CD14-positive monocyte (primary cell): ENCODE data around the gene ARL15. TPM values are rescaled to one million over a fixed set of nuclear protein-coding genes. Genes with fewer than 3 reads are reported as not detected.

ENCODE experiments used
- DNase-seq, 3 donors: peaks; one replicate each; pipeline ENCODE4 v3.0.0-alpha.2; 2011 to 2022
- H2AFZ ChIP-seq: 2 replicates; pipeline ENCODE4 v1.6.0; 2012; ENCODE audit warnings: mild to moderate bottlenecking, low read depth, low read length, inconsistent platforms; ENCODE audit not compliant: insufficient read depth, poor library complexity, severe bottlenecking
- H3K27ac ChIP-seq, 2 donors: 1 replicate in 1 of 2; 2 replicates in 1 of 2; pipeline ENCODE4 v1.5.1; 2012 to 2013; ENCODE audit warnings: low read length in 2 of 2, control low read depth in 1 of 2, inconsistent platforms in 1 of 2, low read depth in 1 of 2, mild to moderate bottlenecking in 1 of 2
- H3K27me3 ChIP-seq, 2 donors: one replicate each; pipeline versions ENCODE4 v1.6.0 to v1.6.1; 2011 to 2013; ENCODE audit warnings: low read length in 2 of 2; ENCODE audit not compliant: control insufficient read depth in 2 of 2, insufficient read depth in 2 of 2
- H3K36me3 ChIP-seq, 2 donors: replicated peaks in 1 of 2; 1 replicate in 1 of 2; 2 replicates in 1 of 2; pipeline versions ENCODE4 v1.5.1 to v1.6.1; 2012 to 2013; ENCODE audit warnings: low read length in 2 of 2, control low read depth in 1 of 2, inconsistent platforms in 1 of 2, mild to moderate bottlenecking in 1 of 2; ENCODE audit not compliant: insufficient read depth in 2 of 2, control insufficient read depth in 1 of 2
- H3K4me1 ChIP-seq, 2 donors: 1 replicate in 1 of 2; 2 replicates in 1 of 2; pipeline versions ENCODE4 v1.5.1 to v1.6.1; 2012 to 2013; ENCODE audit warnings: low read length in 2 of 2, control low read depth in 1 of 2, inconsistent platforms in 1 of 2, mild to moderate bottlenecking in 1 of 2, moderate library complexity in 1 of 2; ENCODE audit not compliant: insufficient read depth in 2 of 2, control insufficient read depth in 1 of 2
- H3K4me2 ChIP-seq: replicated peaks from 2 replicates; pipeline ENCODE3; 2012; ENCODE audit warnings: low read length, moderate library complexity, mild to moderate bottlenecking; ENCODE audit not compliant: poor library complexity, severe bottlenecking; ENCODE audit errors: extremely low read depth
- H3K4me3 ChIP-seq, 3 experiments: fragments of 200-600 bp in 1 of 3; sonication (generic) in 1 of 3; replicated peaks in 1 of 3; 1 replicate in 2 of 3; 2 replicates in 1 of 3; pipeline ENCODE4 v1.5.1; 2011 to 2013; ENCODE audit warnings: low read length in 3 of 3, mild to moderate bottlenecking in 3 of 3, control low read depth in 2 of 3, low read depth in 2 of 3, inconsistent platforms in 1 of 3, moderate library complexity in 1 of 3
- H3K79me2 ChIP-seq: 2 replicates; pipeline ENCODE4 v1.6.0; 2012; ENCODE audit warnings: mild to moderate bottlenecking, control low read depth, inconsistent platforms, low read length, moderate library complexity; ENCODE audit not compliant: insufficient read depth
- H3K9ac ChIP-seq: 2 replicates; pipeline ENCODE4 v1.6.0; 2017; ENCODE audit warnings: low read length, mild to moderate bottlenecking; ENCODE audit not compliant: insufficient read depth, poor library complexity, severe bottlenecking
- H3K9me3 ChIP-seq, 2 donors: replicated peaks in 1 of 2; 1 replicate in 1 of 2; 2 replicates in 1 of 2; pipeline versions ENCODE4 v1.5.1 to v1.6.1; 2012 to 2013; ENCODE audit warnings: low read length in 2 of 2, control low read depth in 1 of 2; ENCODE audit not compliant: control insufficient read depth in 1 of 2, insufficient read depth in 1 of 2
- H4K20me1 ChIP-seq: 2 replicates; pipeline ENCODE4 v1.6.0; 2012; ENCODE audit warnings: mild to moderate bottlenecking, low read length, control low read depth, moderate library complexity; ENCODE audit not compliant: insufficient read depth
- H3K27ac Mint-ChIP-seq, 7 donors: one replicate each; pipeline ENCODE4 v1.8.0; 2020; ENCODE audit warnings: mild to moderate bottlenecking in 7 of 7, mixed read lengths in 7 of 7, moderate library complexity in 6 of 7, inconsistent platforms in 2 of 7
- H3K27me3 Mint-ChIP-seq, 3 donors: one replicate each; pipeline ENCODE4 v1.8.0; 2021 to 2022; ENCODE audit warnings: low read depth in 3 of 3, mild to moderate bottlenecking in 3 of 3, mixed read lengths in 3 of 3, moderate library complexity in 3 of 3, inconsistent platforms in 1 of 3
- H3K36me3 Mint-ChIP-seq, 2 donors: one replicate each; pipeline ENCODE4 v1.8.0; 2020; ENCODE audit warnings: mixed read lengths in 2 of 2, inconsistent platforms in 1 of 2, mild to moderate bottlenecking in 1 of 2
- H3K4me1 Mint-ChIP-seq: one replicate; pipeline ENCODE4 v1.8.0; 2020; ENCODE audit warnings: mild to moderate bottlenecking, mixed read lengths
- H3K4me3 Mint-ChIP-seq, 2 donors: one replicate each; pipeline ENCODE4 v1.8.0; 2020; ENCODE audit warnings: mild to moderate bottlenecking in 2 of 2, mixed read lengths in 2 of 2, moderate library complexity in 1 of 2
- H3K9me3 Mint-ChIP-seq, 7 donors: one replicate each; pipeline ENCODE4 v1.8.0; 2020 to 2022; ENCODE audit warnings: mixed read lengths in 7 of 7, mild to moderate bottlenecking in 6 of 7, moderate library complexity in 6 of 7, inconsistent platforms in 2 of 7
- WGBS: methylation state at CpG from one replicate; pipeline ENCODE4 v1.1.5; 2013; ENCODE audit warnings: missing lambda C conversion rate; ENCODE audit not compliant: insufficient coverage; 5-methylcytosine and 5-hydroxymethylcytosine counted together
- intact Hi-C, 2 donors: fragments of 100-400 bp; cut with micrococcal nuclease; formaldehyde crosslinking; loops; one replicate each; pipeline versions ENCODE4 v1.15.0 to v1.15.1; 2023
- polyA plus RNA-seq, 3 donors: library from polyadenylated mRNA; depleted of rRNA in 1 of 3; unstranded in 2 of 3; stranded (reverse) in 1 of 3; fragments of 300-500 nt in 2 of 3; fragments of >200 nt in 1 of 3; fragmentation: Illumina TruSeq in 2 of 3; gene quantifications; 1 replicate in 2 of 3; 2 replicates in 1 of 3; pipeline ENCODE4 v1.2.3, GENCODE V29; 2012 to 2021
- TF ChIP-seq, protein P1 (sequence below): fragments of 200-600 bp; IDR thresholded peaks from one replicate; pipeline ENCODE4 v1.8.0; 2022; ENCODE audit warnings: antibody characterized with exemption, mild to moderate bottlenecking

ARL15 gene
- polyA plus RNA-seq, 3 donors = 10.5 to 27.6 (median 18.0) TPM

DNA sequence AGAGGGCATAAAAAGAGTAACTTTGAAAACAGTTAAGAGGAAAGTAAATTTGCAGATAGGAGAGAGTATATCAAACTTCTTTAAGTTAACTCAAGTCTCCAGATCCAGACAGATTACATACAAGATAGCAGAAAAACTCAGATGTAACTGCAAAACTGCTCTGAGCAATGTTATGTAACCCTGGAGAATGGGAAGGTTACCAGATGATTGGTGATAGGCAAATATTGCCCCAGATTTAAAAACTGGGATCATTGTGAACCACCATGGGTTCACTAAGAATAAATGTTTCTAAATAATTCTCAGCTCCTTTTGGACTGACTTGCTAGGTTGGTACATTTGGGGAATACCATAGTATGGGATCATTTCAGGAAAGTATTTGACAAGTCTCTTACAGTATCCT lies 176.5 kb downstream of the ARL15 start:
- Histone ChIP-seq H3K4me3 (no peak overlapping the region), H4K20me1 (no peaks in the 10 kb centered on the region), H2AFZ (no peak overlapping the region), H3K79me2 (no peaks in the 10 kb centered on the region), H3K36me3 (peaks cover 0 to 5% of the 10 kb centered on the region in 2 donors), H3K9ac (no peak overlapping the region), H3K9me3 (peaks cover 0 to under 1% of the 10 kb centered on the region in 2 donors), H3K4me2 (no peak overlapping the region), H3K27me3 (no peaks in the 10 kb centered on the region), H3K27ac (no peak overlapping the region), H3K4me1 (no peaks in the 10 kb centered on the region)
- H3K9me3 Mint-ChIP-seq = peaks cover 0 to 7% (median 2%) of the 10 kb centered on the region in 7 donors
- no peak for DNase-seq
- peaks cover 6 to 10% of the 10 kb centered on the region in 2 donors for H3K36me3 Mint-ChIP-seq
- H3K4me3 Mint-ChIP-seq = no peak overlapping the region
- no peak overlapping the region for H3K27ac Mint-ChIP-seq
- no peaks in the 10 kb centered on the region for H3K27me3 Mint-ChIP-seq
- TF ChIP-seq, protein P1, sequence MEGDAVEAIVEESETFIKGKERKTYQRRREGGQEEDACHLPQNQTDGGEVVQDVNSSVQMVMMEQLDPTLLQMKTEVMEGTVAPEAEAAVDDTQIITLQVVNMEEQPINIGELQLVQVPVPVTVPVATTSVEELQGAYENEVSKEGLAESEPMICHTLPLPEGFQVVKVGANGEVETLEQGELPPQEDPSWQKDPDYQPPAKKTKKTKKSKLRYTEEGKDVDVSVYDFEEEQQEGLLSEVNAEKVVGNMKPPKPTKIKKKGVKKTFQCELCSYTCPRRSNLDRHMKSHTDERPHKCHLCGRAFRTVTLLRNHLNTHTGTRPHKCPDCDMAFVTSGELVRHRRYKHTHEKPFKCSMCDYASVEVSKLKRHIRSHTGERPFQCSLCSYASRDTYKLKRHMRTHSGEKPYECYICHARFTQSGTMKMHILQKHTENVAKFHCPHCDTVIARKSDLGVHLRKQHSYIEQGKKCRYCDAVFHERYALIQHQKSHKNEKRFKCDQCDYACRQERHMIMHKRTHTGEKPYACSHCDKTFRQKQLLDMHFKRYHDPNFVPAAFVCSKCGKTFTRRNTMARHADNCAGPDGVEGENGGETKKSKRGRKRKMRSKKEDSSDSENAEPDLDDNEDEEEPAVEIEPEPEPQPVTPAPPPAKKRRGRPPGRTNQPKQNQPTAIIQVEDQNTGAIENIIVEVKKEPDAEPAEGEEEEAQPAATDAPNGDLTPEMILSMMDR = no peak
- H3K4me1 Mint-ChIP-seq = no peaks in the 10 kb centered on the region
- intact Hi-C loops = no loop called here

DNA sequence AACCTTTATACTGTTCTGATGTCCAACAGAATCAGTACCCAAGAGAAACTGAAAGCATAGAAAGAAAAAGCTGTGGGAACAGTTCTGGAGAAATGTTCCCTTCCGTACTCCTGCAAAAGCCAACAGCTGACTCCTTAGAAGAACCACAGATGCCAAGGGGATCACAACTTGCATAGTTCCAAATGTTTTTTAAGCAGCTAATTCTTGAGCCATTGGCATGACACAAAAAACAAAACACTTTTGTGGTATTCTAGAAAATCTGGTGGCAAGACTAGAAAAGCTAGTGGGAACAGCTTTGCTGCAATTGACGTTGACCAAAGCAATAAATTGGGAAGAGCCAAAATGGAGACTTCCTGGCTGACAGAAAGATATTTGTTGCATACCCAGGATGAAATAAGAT lies 189.9 kb downstream of the ARL15 start:
- Histone ChIP-seq H3K27me3 (no peaks in the 10 kb centered on the region), H3K79me2 (no peaks in the 10 kb centered on the region), H4K20me1 (peaks cover 12% of the 10 kb centered on the region), H3K4me2 (no peak overlapping the region), H3K9ac (no peak overlapping the region), H3K27ac (no peak overlapping the region), H3K9me3 (no peaks in the 10 kb centered on the region), H3K36me3 (no peaks in the 10 kb centered on the region), H3K4me1 (no peaks in the 10 kb centered on the region), H2AFZ (no peak overlapping the region), H3K4me3 (no peak overlapping the region)
- Mint-ChIP-seq H3K9me3 (no peaks in the 10 kb centered on the region), H3K27ac (no peak overlapping the region), H3K27me3 (no peaks in the 10 kb centered on the region), H3K36me3 (peaks cover 0 to 3% of the 10 kb centered on the region in 2 donors), H3K4me1 (peaks cover 6% of the 10 kb centered on the region), H3K4me3 (no peak overlapping the region)
- DNase-seq = no peak
- 100% methylated on average over 2 of the region's 2 CpGs for WGBS
- intact Hi-C loops = no loop called here
- TF ChIP-seq, protein P1 = no peak
